Measurements from ENCODE around the gene OR4C3.
"Not testable (repeated sequence)": the region's sequence is repeated elsewhere in the genome, so short reads cannot be mapped to it uniquely, and the experiment has no call there.

DNA sequence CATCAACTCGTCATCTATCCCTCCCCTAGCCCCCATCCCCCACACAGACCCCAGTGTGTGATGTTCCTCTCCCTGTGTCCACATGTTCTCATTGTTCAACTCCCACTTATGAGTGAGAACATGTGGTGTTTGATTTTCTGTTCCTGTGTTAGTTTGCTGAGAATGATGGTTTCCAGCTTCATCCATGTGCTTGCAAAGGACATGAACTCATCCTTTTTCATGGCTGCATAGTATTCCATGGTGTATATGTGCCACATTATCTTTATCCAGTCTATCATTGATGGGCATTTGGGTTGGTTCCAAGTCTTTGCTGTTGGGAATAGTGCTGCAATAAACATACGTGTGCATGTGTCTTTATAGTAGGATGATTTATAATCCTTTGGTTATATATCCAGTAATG lies 17.8 kb downstream of the OR4C3 start:
- TF ChIP-seq CTCF (IDR thresholded peaks at IDR 0.05; ENCODE audit: insufficient read depth, low read depth, low read length); EZH2 (IDR thresholded peaks at IDR 0.05; ENCODE audit: insufficient read depth, low read length): not testable (repeated sequence)

Measured in astrocyte (in vitro differentiated cells and primary cell).